IMR-90 (cell line): ENCODE data around the gene CYTH1. TPM values are rescaled to one million over a fixed set of nuclear protein-coding genes. Genes with fewer than 3 reads are reported as not detected.
A peak's percentile ranks its signal among the peaks of the same experiment; 100 is the strongest.

Experiments
- ATAC-seq: fragments of 200-7000 bp; cut with Tn5 transposase; 2 replicates; pipeline ENCODE4 v1.9.1; 2020; ENCODE audit warnings: low read depth, mild to moderate bottlenecking, moderate library complexity
- BruUV-seq: library from RNA; stranded (reverse); fragments of 400-500 nt; replicated peaks from 2 replicates; lab custom pipeline; 2021; lab: Mats Ljungman, UMichigan
- CTCF ChIA-PET: fragments of 300-600 bp; formaldehyde crosslinking; extraction: SDS; loops from one replicate; lab custom pipeline; 2021; ENCODE audit warnings: antibody characterized with exemption; lab: Yijun Ruan, JAX
- POLR2A ChIA-PET: fragments of 300-600 bp; sonication (Branson Sonifier 250); formaldehyde crosslinking; loops from one replicate; lab custom pipeline; 2022; ENCODE audit warnings: antibody characterized with exemption; ENCODE audit not compliant: unreplicated experiment; lab: Charles Lee
- DNase-seq: peaks from one replicate; pipeline ENCODE4 v3.0.0; 2013
- H2AFZ ChIP-seq: replicated peaks from 2 replicates; pipeline ENCODE3; 2013; ENCODE audit warnings: low read length, mild to moderate bottlenecking; ENCODE audit not compliant: poor library complexity
- H2AK5ac ChIP-seq: 2 replicates; pipeline ENCODE4 v1.6.1; 2013; ENCODE audit warnings: low read depth, low read length, inconsistent platforms
- H2AK9ac ChIP-seq: replicated peaks from 2 replicates; pipeline ENCODE3; 2013; ENCODE audit warnings: mild to moderate bottlenecking, low read depth, low read length, moderate library complexity; ENCODE audit not compliant: poor library complexity
- H2BK120ac ChIP-seq: 2 replicates; pipeline ENCODE4 v1.6.1; 2013; ENCODE audit warnings: low read depth, low read length, inconsistent platforms
- H2BK15ac ChIP-seq: 3 replicates; pipeline ENCODE4 v1.6.1; 2013; ENCODE audit warnings: low read depth, low read length, inconsistent platforms
- H2BK20ac ChIP-seq: 2 replicates; pipeline ENCODE4 v1.6.1; 2013; ENCODE audit warnings: low read depth, mild to moderate bottlenecking, inconsistent platforms, low read length, moderate library complexity
- H2BK5ac ChIP-seq: 2 replicates; pipeline ENCODE4 v1.6.1; 2013; ENCODE audit warnings: mild to moderate bottlenecking, low read depth, low read length, inconsistent platforms; ENCODE audit not compliant: poor library complexity, severe bottlenecking
- H3K14ac ChIP-seq: replicated peaks from 2 replicates; pipeline ENCODE4 v1.6.1; 2013; ENCODE audit warnings: low read depth, low read length, inconsistent platforms
- H3K18ac ChIP-seq: 2 replicates; pipeline ENCODE4 v1.6.1; 2013; ENCODE audit warnings: low read depth, low read length, control low read depth
- H3K23ac ChIP-seq: 2 replicates; pipeline ENCODE4 v1.6.1; 2013; ENCODE audit warnings: low read depth, low read length, inconsistent platforms
- H3K27ac ChIP-seq: 2 replicates; pipeline ENCODE4 v1.5.1; 2013; ENCODE audit warnings: mild to moderate bottlenecking, control low read depth, low read length; ENCODE audit not compliant: insufficient read depth
- H3K27me3 ChIP-seq: 2 replicates; pipeline ENCODE4 v1.6.1; 2013; ENCODE audit warnings: low read length; ENCODE audit not compliant: control insufficient read depth, insufficient read depth
- H3K36me3 ChIP-seq: 2 replicates; pipeline ENCODE4 v1.6.1; 2013; ENCODE audit warnings: low read length, mixed read lengths; ENCODE audit not compliant: control insufficient read depth, insufficient read depth
- H3K4ac ChIP-seq: 2 replicates; pipeline ENCODE4 v1.6.1; 2013; ENCODE audit warnings: low read depth, low read length, inconsistent platforms
- H3K4me1 ChIP-seq: 2 replicates; pipeline ENCODE4 v1.6.1; 2013; ENCODE audit warnings: low read length, mixed read lengths; ENCODE audit not compliant: control insufficient read depth, insufficient read depth
- H3K4me2 ChIP-seq: 2 replicates; pipeline ENCODE4 v1.6.1; 2013; ENCODE audit warnings: low read depth, mild to moderate bottlenecking, control low read depth, low read length, moderate library complexity
- H3K4me3 ChIP-seq: 2 replicates; pipeline ENCODE4 v1.5.1; 2013; ENCODE audit warnings: low read depth, mild to moderate bottlenecking, control low read depth, low read length, moderate library complexity; ENCODE audit not compliant: insufficient read depth
- H3K56ac ChIP-seq: 2 replicates; pipeline ENCODE4 v1.6.1; 2013; ENCODE audit warnings: low read length, inconsistent platforms; ENCODE audit not compliant: insufficient read depth; ENCODE audit errors: extremely low read depth
- H3K79me1 ChIP-seq, 2 experiments: 2 replicates each; pipeline ENCODE4 v1.6.1; 2013; ENCODE audit warnings: low read length in 2 of 2, inconsistent platforms in 1 of 2, low read depth in 1 of 2
- H3K9ac ChIP-seq: 2 replicates; pipeline ENCODE4 v1.6.1; 2013; ENCODE audit warnings: low read depth, low read length, control low read depth
- H3K9me1 ChIP-seq: 2 replicates; pipeline ENCODE4 v1.6.1; 2013; ENCODE audit warnings: low read length, inconsistent platforms; ENCODE audit not compliant: insufficient read depth
- H3K9me3 ChIP-seq: 2 replicates; pipeline ENCODE4 v1.6.1; 2013; ENCODE audit warnings: low read length; ENCODE audit not compliant: control insufficient read depth, insufficient read depth
- H4K20me1 ChIP-seq: 2 replicates; pipeline ENCODE4 v1.6.1; 2013; ENCODE audit warnings: low read length, inconsistent platforms; ENCODE audit not compliant: insufficient read depth
- H4K5ac ChIP-seq: 2 replicates; pipeline ENCODE4 v1.6.1; 2013; ENCODE audit warnings: mild to moderate bottlenecking, low read depth, low read length, control low read depth
- H4K8ac ChIP-seq, 2 experiments: 2 replicates each; pipeline ENCODE4 v1.6.1; 2013; ENCODE audit warnings: low read depth in 2 of 2, low read length in 2 of 2, control low read depth in 1 of 2, inconsistent platforms in 1 of 2
- H4K91ac ChIP-seq: 2 replicates; pipeline ENCODE4 v1.6.1; 2013; ENCODE audit warnings: low read depth, low read length, inconsistent platforms; ENCODE audit not compliant: insufficient read depth
- BHLHE40 ChIP-seq: fragments of 150-350 bp; IDR thresholded peaks from 2 replicates; pipeline ENCODE4 v1.6.1; 2016; ENCODE audit warnings: mild to moderate bottlenecking, low read depth, low read length
- CEBPB ChIP-seq: IDR thresholded peaks from 2 replicates; pipeline ENCODE4 v1.6.1; 2012; ENCODE audit warnings: low read depth, low read length, improper control_type of control experiment
- CHD1 ChIP-seq: IDR thresholded peaks from 2 replicates; pipeline ENCODE4 v1.6.1; 2012; ENCODE audit warnings: low read depth, low read length, improper control_type of control experiment
- CTCF ChIP-seq: conservative IDR thresholded peaks from 2 replicates; pipeline ENCODE4 v1.5.1; 2012; ENCODE audit warnings: mild to moderate bottlenecking, low read depth, low read length, improper control_type of control experiment
- ELK1 ChIP-seq: fragments of 150-350 bp; IDR thresholded peaks from 2 replicates; pipeline ENCODE4 v1.6.1; 2016; ENCODE audit warnings: low read depth, mild to moderate bottlenecking, low read length, moderate library complexity, borderline replicate concordance
- FOS ChIP-seq: fragments of 150-350 bp; IDR thresholded peaks from 2 replicates; pipeline ENCODE4 v1.6.1; 2016; ENCODE audit warnings: low read depth, low read length
- MAFK ChIP-seq: IDR thresholded peaks from 2 replicates; pipeline ENCODE4 v1.6.1; 2012; ENCODE audit warnings: low read depth, low read length, improper control_type of control experiment
- MAZ ChIP-seq: IDR thresholded peaks from 2 replicates; pipeline ENCODE4 v1.6.1; 2012; ENCODE audit warnings: low read depth, mild to moderate bottlenecking, low read length, improper control_type of control experiment, moderate library complexity, borderline replicate concordance
- MXI1 ChIP-seq: IDR thresholded peaks from 2 replicates; pipeline ENCODE4 v1.6.1; 2012; ENCODE audit warnings: low read depth, mild to moderate bottlenecking, low read length, moderate library complexity, borderline replicate concordance
- NFE2L2 ChIP-seq: fragments of 150-350 bp; IDR thresholded peaks from 2 replicates; pipeline ENCODE4 v1.6.1; 2016; ENCODE audit warnings: low read depth, mild to moderate bottlenecking, low read length
- POLR2A ChIP-seq: IDR thresholded peaks from 2 replicates; pipeline ENCODE4 v1.6.1; 2012; ENCODE audit warnings: mild to moderate bottlenecking, low read depth, low read length
- RAD21 ChIP-seq: IDR thresholded peaks from 2 replicates; pipeline ENCODE4 v1.6.1; 2012; ENCODE audit warnings: low read length, improper control_type of control experiment
- RCOR1 ChIP-seq: IDR thresholded peaks from 2 replicates; pipeline ENCODE4 v1.6.1; 2012; ENCODE audit warnings: mild to moderate bottlenecking, low read length, improper control_type of control experiment; ENCODE audit not compliant: insufficient replicate concordance
- RFX5 ChIP-seq: IDR thresholded peaks from 2 replicates; pipeline ENCODE4 v1.8.0; 2012; ENCODE audit warnings: low read depth, mild to moderate bottlenecking, low read length, moderate library complexity
- SMC3 ChIP-seq: fragments of 150-350 bp; IDR thresholded peaks from 2 replicates; pipeline ENCODE4 v1.6.1; 2016; ENCODE audit warnings: low read depth, mild to moderate bottlenecking, antibody characterized with exemption, low read length, moderate library complexity
- USF2 ChIP-seq: fragments of 150-350 bp; IDR thresholded peaks from 2 replicates; pipeline ENCODE4 v1.6.1; 2017; ENCODE audit warnings: mild to moderate bottlenecking, antibody characterized with exemption, low read length, low read depth
- WGBS, 2 experiments: methylation state at CpG; one replicate each; pipeline versions ENCODE4 v1.1.5 to v1.1.7; 2013; ENCODE audit warnings: missing lambda C conversion rate in 2 of 2; ENCODE audit not compliant: insufficient read length in 1 of 2; ENCODE audit errors: extremely low coverage in 2 of 2; 5-methylcytosine and 5-hydroxymethylcytosine counted together
- dilution Hi-C: fragments of 300-500 bp; cut with HindIII; formaldehyde crosslinking; loops from one replicate; pipeline ENCODE4 v1.14.3; 2018; ENCODE audit warnings: low sequenced_read_pairs; ENCODE audit not compliant: unreplicated experiment
- in situ Hi-C: fragments of 300-500 bp; cut with MboI; formaldehyde crosslinking; loops from 3 replicates; pipeline ENCODE4 v1.14.3; 2019; ENCODE audit warnings: low sequenced_read_pairs, inconsistent platforms, mixed read lengths
- intact Hi-C: fragments of 100-400 bp; cut with micrococcal nuclease; formaldehyde crosslinking; loops from 2 replicates; pipeline ENCODE4 v1.10.0; 2022
- polyA plus RNA-seq, 3 experiments: library from polyadenylated mRNA; depleted of rRNA; stranded (reverse); fragments of >200 nt; gene quantifications; 2 replicates each; pipeline ENCODE4 v1.2.3, GENCODE V29; 2012; ENCODE audit warnings: low replicate concordance in 1 of 3
- total RNA-seq: library from RNA; depleted of rRNA; stranded (reverse); fragments of >200 nt; gene quantifications from 2 replicates; pipeline ENCODE4 v1.2.3, GENCODE V29; 2012

Gene CYTH1
- total and polyA plus RNA-seq, 2 of the 4 experiments (the other 2 are of a cell fraction) = 7.9 to 12.4 TPM

GRCh38 chr17:78783711-78784324 is 1.7 kb upstream of the CYTH1 start:
- Histone ChIP-seq H4K91ac (no peak overlapping the region), H3K9me1 (peaks cover 13% of the 10 kb centered on the region), H2BK5ac (no peak overlapping the region), H2AK9ac (peak overlapping the region; percentile 85), H2BK15ac (no peak overlapping the region; the same call in 2 of the 3 replicates), H4K8ac (no peak overlapping the region; a peak in 1 of 4 replicates), H4K5ac (no peak overlapping the region), H3K4me2 (no peak overlapping the region), H3K9me3 (no peaks in the 10 kb centered on the region), H3K23ac (peak overlapping the region; percentile 56), H3K4me1 (no peaks in the 10 kb centered on the region; the same call in 1 of the 2 replicates), H2AFZ (no peak overlapping the region), H3K27me3 (no peaks in the 10 kb centered on the region), H3K36me3 (no peaks in the 10 kb centered on the region), H3K4me3 (no peak overlapping the region), H3K18ac (no peak overlapping the region), H3K27ac (no peak overlapping the region), H2AK5ac (peak overlapping the region; percentile 15; the same call in 1 of the 2 replicates), H2BK20ac (no peak overlapping the region), H3K9ac (no peak overlapping the region), H2BK120ac (no peak overlapping the region), H4K20me1 (0 out of 2 replicates have a peak, but pooled peaks cover 17% of the 10 kb centered on the region), H3K79me1 (peaks cover 16 to 27% of the 10 kb centered on the region in 2 experiments), H3K56ac (no peak overlapping the region; the same call in 1 of the 2 replicates), H3K4ac (no peak overlapping the region; the same call in 1 of the 2 replicates), H3K14ac (no peak overlapping the region)
- DNase-seq = no peak
- no TSS peak for BruUV-seq
- intact Hi-C loops = no loop called here
- in situ Hi-C loops = no loop called here
- no peak for TF ChIP-seq BHLHE40
- TF ChIP-seq CTCF = no peak
- TF ChIP-seq POLR2A = no peak
- no peak for TF ChIP-seq USF2
- no peak for TF ChIP-seq CHD1
- TF ChIP-seq FOS = no peak
- TF ChIP-seq CEBPB = no peak
- TF ChIP-seq MXI1 = no peak
- no peak for TF ChIP-seq RCOR1
- TF ChIP-seq SMC3 = no peak
- TF ChIP-seq MAFK = no peak
- TF ChIP-seq RFX5 = no peak
- no peak for TF ChIP-seq MAZ
- TF ChIP-seq RAD21 = no peak
- TF ChIP-seq ELK1 = no peak
- TF ChIP-seq NFE2L2 = no peak
- WGBS, 2 experiments = 92% methylated on average over 4 of the region's 7 CpGs; no CpG with 5 or more reads in 1 of the 2 experiments
- dilution Hi-C loops = no loop called here
- ATAC-seq = no peak
- POLR2A ChIA-PET = no interaction called here
- CTCF ChIA-PET = no interaction called here
